WTC11 (cell line): Measurements from ENCODE around the gene TEX11. TPM values are rescaled to one million over a fixed set of nuclear protein-coding genes. Genes with fewer than 3 reads are reported as not detected.

Source experiments
- ATAC-seq: fragments of 200-7000 bp; cut with Tn5 transposase; 2 replicates; pipeline ENCODE4 v1.10.0; 2021; ENCODE audit warnings: mild to moderate bottlenecking, moderate library complexity
- CTCF ChIA-PET: fragments of 300-600 bp; sonication (Branson Sonifier 250); formaldehyde crosslinking; loops from one replicate; lab custom pipeline; 2021; ENCODE audit warnings: antibody characterized with exemption; lab: Charles Lee
- POLR2A ChIA-PET: fragments of 350-600 bp; sonication (Branson Sonifier 250); formaldehyde crosslinking; loops from one replicate; lab custom pipeline; 2021; ENCODE audit warnings: antibody characterized with exemption; lab: Charles Lee
- DNase-seq: peaks from one replicate; pipeline ENCODE4 v3.0.0; 2021; ENCODE audit warnings: low spot score
- H3K27ac Mint-ChIP-seq: 2 replicates; pipeline ENCODE4 v1.8.0; 2021; ENCODE audit warnings: mixed read lengths
- H3K27me3 Mint-ChIP-seq: 2 replicates; pipeline ENCODE4 v1.8.0; 2021; ENCODE audit warnings: low read depth, mild to moderate bottlenecking, moderate library complexity, mixed read lengths
- H3K36me3 Mint-ChIP-seq: 2 replicates; pipeline ENCODE4 v1.8.0; 2021; ENCODE audit warnings: mixed read lengths
- H3K4me1 Mint-ChIP-seq: 2 replicates; pipeline ENCODE4 v1.8.0; 2022; ENCODE audit warnings: mixed read lengths
- H3K4me3 Mint-ChIP-seq: 2 replicates; pipeline ENCODE4 v1.8.0; 2021; ENCODE audit warnings: mild to moderate bottlenecking, moderate library complexity, mixed read lengths
- H3K9me3 Mint-ChIP-seq: 2 replicates; pipeline ENCODE4 v1.8.0; 2021; ENCODE audit warnings: mixed read lengths
- ARID4B ChIP-seq: sonication (generic); formaldehyde crosslinking; IDR thresholded peaks from 2 replicates; pipeline ENCODE4 v1.8.0; 2023; ENCODE audit warnings: missing genetic modification reagents, mild to moderate bottlenecking, borderline replicate concordance
- ATF3 ChIP-seq: sonication (generic); formaldehyde crosslinking; conservative IDR thresholded peaks from 2 replicates; pipeline ENCODE4 v1.8.1; 2022; ENCODE audit warnings: mild to moderate bottlenecking, missing genetic modification reagents
- CDX4 ChIP-seq: fragments of 250-450 bp; sonication (Bioruptor Pico); IDR thresholded peaks from 2 replicates; pipeline ENCODE4 v1.9.0; 2021; ENCODE audit warnings: moderate library complexity, mild to moderate bottlenecking, inconsistent platforms, borderline replicate concordance
- E2F4 ChIP-seq: sonication (generic); formaldehyde crosslinking; IDR thresholded peaks from 2 replicates; pipeline ENCODE4 v1.8.1; 2022; ENCODE audit warnings: low read depth, mild to moderate bottlenecking, moderate library complexity, missing genetic modification reagents, borderline replicate concordance
- FOXP4 ChIP-seq: sonication (generic); formaldehyde crosslinking; IDR thresholded peaks from 2 replicates; pipeline ENCODE4 v1.8.0; 2022; ENCODE audit warnings: mild to moderate bottlenecking, missing genetic modification reagents
- HMGXB4 ChIP-seq: sonication (generic); formaldehyde crosslinking; IDR thresholded peaks from 2 replicates; pipeline ENCODE4 v1.8.1; 2023; ENCODE audit warnings: mild to moderate bottlenecking, moderate library complexity, missing genetic modification reagents
- MAX ChIP-seq: sonication (generic); formaldehyde crosslinking; IDR thresholded peaks from 2 replicates; pipeline ENCODE4 v1.8.0; 2022; ENCODE audit warnings: mild to moderate bottlenecking, missing genetic modification reagents
- NFE2L1 ChIP-seq: sonication (generic); formaldehyde crosslinking; IDR thresholded peaks from 2 replicates; pipeline ENCODE4 v1.8.1; 2023; ENCODE audit warnings: missing genetic modification reagents
- NFYB ChIP-seq: sonication (generic); formaldehyde crosslinking; conservative IDR thresholded peaks from 2 replicates; pipeline ENCODE4 v1.8.0; 2022; ENCODE audit warnings: low read depth, missing genetic modification reagents
- NR2C2 ChIP-seq: sonication (generic); formaldehyde crosslinking; IDR thresholded peaks from 2 replicates; pipeline ENCODE4 v1.8.0; 2022; ENCODE audit warnings: mild to moderate bottlenecking, missing genetic modification reagents
- OVOL2 ChIP-seq: fragments of 250-450 bp; sonication (Bioruptor Pico); IDR thresholded peaks from 2 replicates; pipeline ENCODE4 v1.9.0; 2021; ENCODE audit warnings: mild to moderate bottlenecking, borderline replicate concordance
- PREB ChIP-seq: sonication (generic); formaldehyde crosslinking; IDR thresholded peaks from 2 replicates; pipeline ENCODE4 v1.8.1; 2022; ENCODE audit warnings: mild to moderate bottlenecking, missing genetic modification reagents, moderate library complexity, borderline replicate concordance
- TEAD4 ChIP-seq: sonication (generic); formaldehyde crosslinking; IDR thresholded peaks from 2 replicates; pipeline ENCODE4 v1.8.0; 2022; ENCODE audit warnings: mild to moderate bottlenecking, missing genetic modification reagents
- ZNF121 ChIP-seq: sonication (generic); formaldehyde crosslinking; IDR thresholded peaks from 2 replicates; pipeline ENCODE4 v1.8.0; 2023; ENCODE audit warnings: missing genetic modification reagents
- ZNF138 ChIP-seq: sonication (generic); formaldehyde crosslinking; conservative IDR thresholded peaks from 2 replicates; pipeline ENCODE4 v1.8.1; 2022; ENCODE audit warnings: mild to moderate bottlenecking, moderate library complexity, missing genetic modification reagents
- ZNF281 ChIP-seq: sonication (generic); formaldehyde crosslinking; IDR thresholded peaks from 2 replicates; pipeline ENCODE4 v1.8.0; 2023; ENCODE audit warnings: mild to moderate bottlenecking, missing genetic modification reagents
- ZNF317 ChIP-seq: sonication (generic); formaldehyde crosslinking; IDR thresholded peaks from 2 replicates; pipeline ENCODE4 v1.8.1; 2023; ENCODE audit warnings: low read depth, mild to moderate bottlenecking, moderate library complexity, missing genetic modification reagents, borderline replicate concordance
- total RNA-seq: library from RNA; stranded (reverse); gene quantifications from 3 replicates; pipeline ENCODE4 v1.2.3, GENCODE V29; 2021

TEX11 gene
- total RNA-seq, 1 experiment from 2014 or later, result 0.31 TPM

- CTCF ChIA-PET, result no interaction called here
- Mint-ChIP-seq H3K27me3 (no peaks in the 10 kb centered on the region; the same call in 1 of the 2 replicates), H3K4me1 (peaks cover 35% of the 10 kb centered on the region), H3K9me3 (no peaks in the 10 kb centered on the region), H3K27ac (no peak overlapping the region), H3K4me3 (no peak overlapping the region), H3K36me3 (no peaks in the 10 kb centered on the region)
- no peak for DNase-seq
- ATAC-seq, result no peak
- POLR2A ChIA-PET, result interaction anchor here (0.6 to 0.7 kb wide), 2 partner anchors 219 to 235 kb away, joined by 3 to 6 read pairs; partner anchors contain the start of genes KIF4A and PDZD11
- TF ChIP-seq OVOL2 (CRISPR knock-in tag) (no peak), TEAD4 (no peak), HMGXB4 (CRISPR knock-in tag) (no peak), ZNF121 (CRISPR knock-in tag) (no peak), PREB (CRISPR knock-in tag) (no peak), CDX4 (CRISPR knock-in tag) (no peak), ZNF138 (no peak)
These were observed 399.4 kb downstream of the TEX11 start for GRCh38 chrX:70509078-70509477.

GRCh38 chrX:70508296-70508911 lies 400.1 kb downstream of the TEX11 start:
- H3K27ac Mint-ChIP-seq, result no peak overlapping the region
- ChIA-PET CTCF (interaction anchor here (2.1 kb wide), 1 partner anchor 156 kb away, joined by 5 read pairs; no protein-coding TSS in a partner anchor), POLR2A (no interaction called here)
- H3K9me3 Mint-ChIP-seq, result no peaks in the 10 kb centered on the region
- H3K36me3 Mint-ChIP-seq, result no peaks in the 10 kb centered on the region
- H3K27me3 Mint-ChIP-seq, result no peaks in the 10 kb centered on the region; the same call in 1 of the 2 replicates
- H3K4me1 Mint-ChIP-seq, result peaks cover 35% of the 10 kb centered on the region
- H3K4me3 Mint-ChIP-seq, result no peak overlapping the region
- ATAC-seq (peak; percentile 63), DNase-seq (no peak)
- TF ChIP-seq ARID4B (no peak), E2F4 (CRISPR knock-in tag) (no peak), ZNF281 (CRISPR knock-in tag) (no peak), ZNF317 (CRISPR knock-in tag) (no peak), ATF3 (CRISPR knock-in tag) (no peak), FOXP4 (CRISPR knock-in tag) (no peak), MAX (no peak), NFE2L1 (CRISPR knock-in tag) (no peak), NFYB (CRISPR knock-in tag) (no peak), NR2C2 (CRISPR knock-in tag) (no peak)
